Measurements from ENCODE around the gene HSH2D. TPM values are rescaled to one million over a fixed set of nuclear protein-coding genes. Genes with fewer than 3 reads are reported as not detected.

The HSH2D gene
- total RNA-seq, 1 experiment from 2014 or later: 10.9 TPM

- Histone ChIP-seq H3K4me2 (no peak overlapping the region), H3K27ac (no peak overlapping the region)
- CTCF ChIA-PET: no interaction called here
Observed at GRCh38 chr19:16167055-16167454, 23.6 kb downstream of the HSH2D start.

GRCh38 chr19:16168465-16169081, 25.1 kb downstream of the HSH2D start:
- Histone ChIP-seq H3K9me2 (ENCODE audit: insufficient read depth) (no peaks in the 10 kb centered on the region), H3F3A (ENCODE audit: insufficient read depth, low read depth) (peaks cover 29% of the 10 kb centered on the region; the same call in 1 of the 2 replicates), H3K27me3 (ENCODE audit: insufficient read depth, low read depth) (no peaks in the 10 kb centered on the region), H3K4me1 (replicated peaks; ENCODE audit: insufficient read depth) (peaks cover 40% of the 10 kb centered on the region), H3K4me2 (0 out of 2 replicates have a peak overlapping the region, but pooled peaks have one; percentile 1), H3K36me3 (ENCODE audit: low read depth) (no peaks in the 10 kb centered on the region), H4K20me1 (ENCODE audit: insufficient read depth) (no peaks in the 10 kb centered on the region), H3K9me3 (ENCODE audit: insufficient read depth, low read depth) (no peaks in the 10 kb centered on the region), H2AFZ (no peak overlapping the region), H3K4me3 (no peak overlapping the region), H3K27ac (no peak overlapping the region), H3K79me2 (ENCODE audit: low read depth) (no peaks in the 10 kb centered on the region)
- TF ChIP-seq CTCF (conservative IDR thresholded peaks at IDR 0.05) (no peak), EZH2 (IDR thresholded peaks at IDR 0.05; ENCODE audit: low read depth) (no peak)
- CTCF ChIA-PET: no interaction called here
- intact Hi-C loops (cut with micrococcal nuclease; ENCODE audit: unreplicated experiment): no loop called here
- no TSS peak for BruUV-seq (replicated peaks)
- POLR2A ChIA-PET (ENCODE audit: unreplicated experiment): no interaction called here
- DNase-seq: peak in 1 of 2 experiments; percentile 51

More at GRCh38 chr19:16167055-16167454, 23.6 kb downstream of the HSH2D start:
- Histone ChIP-seq H3K9me3 (ENCODE audit: insufficient read depth, low read depth) (no peaks in the 10 kb centered on the region), H3F3A (ENCODE audit: insufficient read depth, low read depth) (peaks cover 34% of the 10 kb centered on the region), H3K27me3 (ENCODE audit: insufficient read depth, low read depth) (no peaks in the 10 kb centered on the region), H3K36me3 (ENCODE audit: low read depth) (no peaks in the 10 kb centered on the region), H4K20me1 (ENCODE audit: insufficient read depth) (no peaks in the 10 kb centered on the region), H3K9me2 (ENCODE audit: insufficient read depth) (no peaks in the 10 kb centered on the region), H3K4me3 (no peak overlapping the region), H2AFZ (no peak overlapping the region), H3K79me2 (ENCODE audit: low read depth) (no peaks in the 10 kb centered on the region), H3K4me1 (replicated peaks; ENCODE audit: insufficient read depth) (peaks cover 39% of the 10 kb centered on the region)
- TF ChIP-seq EZH2 (IDR thresholded peaks at IDR 0.05; ENCODE audit: low read depth) (no peak), CTCF (conservative IDR thresholded peaks at IDR 0.05) (no peak)
- peak in 1 of 2 experiments; percentile 34 for DNase-seq
- BruUV-seq (replicated peaks): no TSS peak
- POLR2A ChIA-PET (ENCODE audit: unreplicated experiment): no interaction called here
- intact Hi-C loops (cut with micrococcal nuclease; ENCODE audit: unreplicated experiment): no loop called here

GRCh38 chr19:16170134-16170533, 26.6 kb downstream of the HSH2D start:
- ChIA-PET POLR2A (ENCODE audit: unreplicated experiment) (interaction anchor here (0.6 kb wide), 1 partner anchor 70 kb away, joined by 3 read pairs; no protein-coding TSS in a partner anchor), CTCF (no interaction called here)
- Histone ChIP-seq H3K79me2 (ENCODE audit: low read depth) (no peaks in the 10 kb centered on the region), H3K4me1 (replicated peaks; ENCODE audit: insufficient read depth) (peaks cover 33% of the 10 kb centered on the region), H3K36me3 (ENCODE audit: low read depth) (no peaks in the 10 kb centered on the region), H3K9me2 (ENCODE audit: insufficient read depth) (no peaks in the 10 kb centered on the region), H4K20me1 (ENCODE audit: insufficient read depth) (no peaks in the 10 kb centered on the region), H3K27ac (no peak overlapping the region), H3K4me2 (no peak overlapping the region), H3F3A (ENCODE audit: insufficient read depth, low read depth) (peaks cover 27% of the 10 kb centered on the region; the same call in 1 of the 2 replicates), H3K9me3 (ENCODE audit: insufficient read depth, low read depth) (no peaks in the 10 kb centered on the region), H2AFZ (no peak overlapping the region), H3K4me3 (no peak overlapping the region), H3K27me3 (ENCODE audit: insufficient read depth, low read depth) (no peaks in the 10 kb centered on the region)
- no peak for TF ChIP-seq CTCF (conservative IDR thresholded peaks at IDR 0.05)
- no peak for TF ChIP-seq EZH2 (IDR thresholded peaks at IDR 0.05; ENCODE audit: low read depth)
- DNase-seq: no peak
- intact Hi-C loops (cut with micrococcal nuclease; ENCODE audit: unreplicated experiment): no loop called here
- no TSS peak for BruUV-seq (replicated peaks)

Measured in PC-9 (cell line).